Nephron progenitor cell (in vitro differentiated cells): ENCODE results near the gene GPR27.
A peak's percentile ranks its signal among the peaks of the same experiment; 100 is the strongest.

Experiments used
- DNase-seq: peaks from one replicate; pipeline ENCODE4 v3.0.0; 2021
- H3K27ac Mint-ChIP-seq: 2 replicates; pipeline ENCODE4 v1.8.0; 2021; ENCODE audit warnings: mild to moderate bottlenecking, moderate library complexity, mixed read lengths
- H3K27me3 Mint-ChIP-seq: 2 replicates; pipeline ENCODE4 v1.8.0; 2021; ENCODE audit warnings: mild to moderate bottlenecking, low read depth, mixed read lengths; ENCODE audit not compliant: poor library complexity
- H3K36me3 Mint-ChIP-seq: 2 replicates; pipeline ENCODE4 v1.8.0; 2021; ENCODE audit warnings: low read depth, mixed read lengths
- H3K4me1 Mint-ChIP-seq: 2 replicates; pipeline ENCODE4 v1.8.0; 2021; ENCODE audit warnings: mixed read lengths
- H3K4me3 Mint-ChIP-seq: 2 replicates; pipeline ENCODE4 v1.8.0; 2021; ENCODE audit warnings: mild to moderate bottlenecking, moderate library complexity, mixed read lengths
- H3K9me3 Mint-ChIP-seq: 2 replicates; pipeline ENCODE4 v1.8.0; 2021; ENCODE audit warnings: mild to moderate bottlenecking, moderate library complexity, mixed read lengths
- CTCF ChIP-seq: fragments of 200-600 bp; sonication (generic); IDR thresholded peaks from 2 replicates; pipeline ENCODE4 v1.5.0; 2021; ENCODE audit warnings: antibody characterized with exemption

Gene GPR27

DNA sequence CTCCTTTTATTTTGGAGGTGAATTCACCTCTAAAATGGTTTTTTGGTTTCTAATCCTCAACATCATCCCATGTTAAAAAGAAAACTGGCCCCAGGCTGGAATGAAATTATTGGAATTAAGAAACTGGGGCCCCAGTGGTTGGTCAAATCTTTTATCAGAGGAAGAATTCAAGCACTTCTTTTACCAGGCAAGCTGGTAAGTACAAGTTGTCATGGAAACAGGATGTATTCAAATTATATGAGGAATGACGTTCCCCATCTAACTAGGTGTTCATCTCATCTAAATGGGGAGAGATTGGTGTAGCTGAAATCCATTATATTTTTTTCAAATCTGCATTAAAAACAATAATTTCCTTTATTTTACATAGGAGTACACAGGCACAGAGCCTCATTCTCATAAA lies 18.8 kb upstream of the GPR27 start:
- H3K9me3 Mint-ChIP-seq = peaks cover 8% of the 10 kb centered on the region
- no peak overlapping the region for H3K27ac Mint-ChIP-seq
- no peak for TF ChIP-seq CTCF

DNA sequence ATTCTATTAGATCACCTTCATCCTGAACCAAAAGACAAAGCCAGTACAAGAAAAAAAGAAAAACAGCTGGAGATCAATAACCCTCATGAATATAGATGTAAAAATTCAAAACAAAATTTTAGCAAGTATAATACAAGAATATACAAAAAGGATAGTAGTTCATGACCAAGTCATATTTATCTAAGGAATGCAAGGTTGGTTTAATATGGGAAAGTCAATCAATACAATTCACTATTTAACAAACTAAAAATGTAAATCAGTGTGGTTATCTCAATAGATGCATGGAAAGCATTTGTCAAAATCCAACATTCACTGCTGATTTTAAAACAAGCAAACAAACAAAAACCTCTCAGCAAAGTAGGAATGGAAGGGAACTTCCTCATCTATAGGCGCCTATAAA lies 11.0 kb upstream of the GPR27 start:
- no peak for DNase-seq
- Mint-ChIP-seq H3K36me3 (peaks cover 12% of the 10 kb centered on the region), H3K4me1 (no peaks in the 10 kb centered on the region), H3K4me3 (no peak overlapping the region), H3K9me3 (peaks cover 50% of the 10 kb centered on the region), H3K27me3 (peaks cover under 1% of the 10 kb centered on the region), H3K27ac (no peak overlapping the region)
- TF ChIP-seq CTCF = no peak

More for the DNA sequence above, 18.8 kb upstream of the GPR27 start:
- Mint-ChIP-seq H3K4me1 (peaks cover 14% of the 10 kb centered on the region), H3K4me3 (no peak overlapping the region), H3K27me3 (peaks cover 7% of the 10 kb centered on the region), H3K36me3 (no peaks in the 10 kb centered on the region)
- no peak for DNase-seq

- no peak for TF ChIP-seq CTCF
- Mint-ChIP-seq H3K36me3 (peaks cover 12% of the 10 kb centered on the region), H3K9me3 (peaks cover 48% of the 10 kb centered on the region), H3K27me3 (peaks cover 15% of the 10 kb centered on the region), H3K4me3 (no peak overlapping the region), H3K4me1 (no peaks in the 10 kb centered on the region), H3K27ac (no peak overlapping the region)
- DNase-seq = no peak
These were observed 8.9 kb upstream of the GPR27 start for GRCh38 chr3:71744738-71745137.

DNA sequence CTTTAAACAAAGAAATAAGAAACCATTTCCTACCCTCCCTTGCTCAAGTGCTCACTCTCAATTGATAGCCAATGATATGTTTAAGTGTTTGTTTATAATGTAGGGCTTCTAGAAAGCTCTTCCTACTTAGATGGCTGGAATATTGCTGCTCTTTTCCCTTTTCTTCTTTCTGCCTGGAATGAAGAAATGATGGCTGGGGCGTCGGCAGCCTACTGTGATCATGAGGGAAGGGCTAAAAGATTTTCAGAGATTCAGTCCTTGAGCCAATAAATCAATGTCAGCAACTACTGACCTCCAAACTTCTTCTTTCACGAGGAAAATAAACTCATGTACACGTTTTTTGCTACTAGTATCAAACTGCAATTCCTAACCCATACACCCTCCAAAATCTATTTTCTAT lies 2.1 kb upstream of the GPR27 start:
- H3K27me3 Mint-ChIP-seq = peaks cover 66% of the 10 kb centered on the region
- no peak overlapping the region for H3K4me3 Mint-ChIP-seq
- H3K27ac Mint-ChIP-seq = no peak overlapping the region

GRCh38 chr3:71752831-71753700 lies 589 bp upstream of the GPR27 start:
- Mint-ChIP-seq H3K4me3 (peak overlapping the region; percentile 84), H3K27me3 (peaks cover 76% of the 10 kb centered on the region), H3K36me3 (peaks cover 9% of the 10 kb centered on the region), H3K27ac (no peak overlapping the region), H3K9me3 (peaks cover 20% of the 10 kb centered on the region), H3K4me1 (peaks cover 21% of the 10 kb centered on the region)
- no peak for TF ChIP-seq CTCF
- peak; percentile 66 for DNase-seq

More for the DNA sequence above, 2.1 kb upstream of the GPR27 start:
- no peak for DNase-seq
- TF ChIP-seq CTCF = no peak
- Mint-ChIP-seq H3K4me1 (peaks cover 21% of the 10 kb centered on the region), H3K36me3 (peaks cover 9% of the 10 kb centered on the region), H3K9me3 (peaks cover 20% of the 10 kb centered on the region)
